C4-2B (cell line): ENCODE results near the gene NUP43.

Experiments
- H3K27ac ChIP-seq: fragments of 450-650 bp; 2 replicates; pipeline ENCODE4 v1.5.1; 2017
- CTCF ChIP-seq: fragments of 450-650 bp; conservative IDR thresholded peaks from 2 replicates; pipeline ENCODE4 v1.5.1; 2017; ENCODE audit warnings: mild to moderate bottlenecking
- ZFX ChIP-seq: fragments of 450-650 bp; IDR thresholded peaks from 2 replicates; pipeline ENCODE4 v1.6.1; 2017

NUP43 gene

GRCh38 chr6:149734915-149735314 lies 11.4 kb downstream of the NUP43 start:
- TF ChIP-seq CTCF: no peak
- no peak overlapping the region for H3K27ac ChIP-seq

- TF ChIP-seq ZFX (no peak), CTCF (no peak)
- H3K27ac ChIP-seq: no peak overlapping the region
Observed at GRCh38 chr6:149733089-149733720, 13.1 kb downstream of the NUP43 start.

- no peak overlapping the region for H3K27ac ChIP-seq
- TF ChIP-seq CTCF (no peak), ZFX (no peak)
Observed at GRCh38 chr6:149729824-149730223, 16.5 kb downstream of the NUP43 start.

GRCh38 chr6:149728499-149729234 lies 17.7 kb downstream of the NUP43 start:
- no peak for TF ChIP-seq CTCF
- no peak for TF ChIP-seq ZFX
- H3K27ac ChIP-seq: no peak overlapping the region

- no peak for TF ChIP-seq ZFX
- no peak for TF ChIP-seq CTCF
- H3K27ac ChIP-seq: no peak overlapping the region
Observed at GRCh38 chr6:149727793-149728498, 18.4 kb downstream of the NUP43 start.

- no peak for TF ChIP-seq ZFX
- no peak for TF ChIP-seq CTCF
Observed at GRCh38 chr6:149725785-149726184, 20.5 kb downstream of the NUP43 start.

GRCh38 chr6:149723771-149724417 lies 22.4 kb downstream of the NUP43 start:
- TF ChIP-seq ZFX (no peak), CTCF (peak; percentile 80)
- H3K27ac ChIP-seq: no peak overlapping the region

More at GRCh38 chr6:149725785-149726184, 20.5 kb downstream of the NUP43 start:
- no peak overlapping the region for H3K27ac ChIP-seq
